LHCN-M2 (cell line): ENCODE results near the gene TMEM143. TPM values are rescaled to one million over a fixed set of nuclear protein-coding genes. Genes with fewer than 3 reads are reported as not detected.
A peak's percentile ranks its signal among the peaks of the same experiment; 100 is the strongest.
"Not testable (repeated sequence)": the region's sequence is repeated elsewhere in the genome, so short reads cannot be mapped to it uniquely, and the experiment has no call there.

Experiments used
- DNase-seq: peaks from one replicate; pipeline ENCODE4 v3.0.0-alpha.2; 2012; ENCODE audit warnings: low read depth
- polyA plus RNA-seq: library from polyadenylated mRNA; unstranded; fragments of >200 nt; gene quantifications from one replicate; pipeline ENCODE4 v1.2.1, GENCODE V29; 2012; ENCODE audit warnings: missing spikeins
- total RNA-seq: library from RNA; depleted of rRNA; stranded (reverse); fragments of >200 nt; gene quantifications from 2 replicates; pipeline ENCODE4 v1.2.3, GENCODE V29; 2014; rRNA removed

Gene TMEM143
- total RNA-seq: 7.3 and 7.6 TPM in 2 replicates
- 5.8 TPM for polyA plus RNA-seq

GRCh38 chr19:48363810-48364597, at the start of gene TMEM143, which contains the start of gene SYNGR4:
TSS of gene TMEM143 (minus strand) at chr19:48363940. CDS start at chr19:48363920, 20 bp downstream.
TSS of gene SYNGR4 (plus strand) at chr19:48364367. CDS start at chr19:48365843, 1,476 bp downstream.
- DNase-seq: peak; percentile 99

GRCh38 chr19:48405850-48406249, 42.1 kb upstream of the TMEM143 start:
- peak; percentile 17 for DNase-seq

- no peak for DNase-seq
Measured at GRCh38 chr19:48405010-48405659, 41.4 kb upstream of the TMEM143 start.

- DNase-seq: peak; percentile 60
Measured at GRCh38 chr19:48403606-48404005, 39.9 kb upstream of the TMEM143 start.

GRCh38 chr19:48401287-48401686, 37.5 kb upstream of the TMEM143 start:
- DNase-seq: no peak

GRCh38 chr19:48400018-48400742, 36.4 kb upstream of the TMEM143 start:
- peak; percentile 59 for DNase-seq

GRCh38 chr19:48398375-48399235, 34.9 kb upstream of the TMEM143 start:
- no peak for DNase-seq

- no peak for DNase-seq
Measured at GRCh38 chr19:48398102-48398374, 34.3 kb upstream of the TMEM143 start.

- DNase-seq: no peak
Measured at GRCh38 chr19:48397263-48398101, 33.7 kb upstream of the TMEM143 start.

GRCh38 chr19:48396824-48397176, 33.1 kb upstream of the TMEM143 start:
- no peak for DNase-seq

- no peak for DNase-seq
Measured at GRCh38 chr19:48396016-48396823, 32.5 kb upstream of the TMEM143 start.

- DNase-seq: no peak
Measured at GRCh38 chr19:48395499-48395898, 31.8 kb upstream of the TMEM143 start.

GRCh38 chr19:48395170-48395455, 31.4 kb upstream of the TMEM143 start:
- no peak for DNase-seq

GRCh38 chr19:48394331-48395169, 30.8 kb upstream of the TMEM143 start:
- no peak for DNase-seq

GRCh38 chr19:48393559-48394330, 30.0 kb upstream of the TMEM143 start, which contains the start of gene GRIN2D:
TSS of gene GRIN2D (plus strand) at chr19:48393668. CDS start at chr19:48398393, 4,725 bp downstream.
- DNase-seq: no peak

GRCh38 chr19:48392860-48393558, 29.3 kb upstream of the TMEM143 start:
- no peak for DNase-seq

- not testable (repeated sequence) for DNase-seq
Measured at GRCh38 chr19:48392006-48392344, 28.2 kb upstream of the TMEM143 start.
